K562 (cell line): ENCODE data around the gene RMND5B. TPM values are rescaled to one million over a fixed set of nuclear protein-coding genes. Genes with fewer than 3 reads are reported as not detected.

Experiments used
- ARNT ChIP-seq, 2 experiments: fragments of 450-650 bp; IDR thresholded peaks; 2 replicates each; pipeline ENCODE4 v1.6.1; 2016; ENCODE audit warnings: mild to moderate bottlenecking in 1 of 2
- DMBX1 ChIP-seq: fragments of 250-450 bp; sonication (Bioruptor Pico); IDR thresholded peaks from 2 replicates; pipeline ENCODE4 v1.8.0; 2022; ENCODE audit warnings: inconsistent platforms, mild to moderate bottlenecking, moderate library complexity, borderline replicate concordance
- GTF2F1 ChIP-seq: IDR thresholded peaks from 2 replicates; pipeline ENCODE4 v1.6.1; 2011; ENCODE audit warnings: low read depth, low read length, improper control_type of control experiment
- HSF4 ChIP-seq: fragments of 250-450 bp; sonication (Bioruptor Pico); IDR thresholded peaks from 2 replicates; pipeline ENCODE4 v2.1.2; 2022; ENCODE audit warnings: mild to moderate bottlenecking, moderate library complexity, borderline replicate concordance
- KAT7 ChIP-seq: sonication (generic); formaldehyde crosslinking; IDR thresholded peaks from 2 replicates; pipeline ENCODE4 v1.8.0; 2022; ENCODE audit warnings: missing genetic modification reagents, mild to moderate bottlenecking, borderline replicate concordance
- MGA ChIP-seq: fragments of 450-650 bp; IDR thresholded peaks from 2 replicates; pipeline ENCODE4 v1.6.1; 2016; ENCODE audit warnings: mild to moderate bottlenecking, moderate library complexity
- SP1 ChIP-seq: sonication (generic); formaldehyde crosslinking; IDR thresholded peaks from 2 replicates; pipeline ENCODE4 v1.8.1; 2022; ENCODE audit warnings: mild to moderate bottlenecking, missing genetic modification reagents
- TOE1 ChIP-seq, 2 experiments: fragments of 450-650 bp in 1 of 2; sonication (generic) in 1 of 2; formaldehyde crosslinking in 1 of 2; IDR thresholded peaks; 2 replicates each; pipeline versions ENCODE4 v1.7.1 to v1.8.0; 2016 to 2022; ENCODE audit warnings: borderline replicate concordance in 2 of 2, mild to moderate bottlenecking in 2 of 2, antibody characterized with exemption in 1 of 2, inconsistent platforms in 1 of 2, low read depth in 1 of 2, missing genetic modification reagents in 1 of 2, moderate library complexity in 1 of 2
- XRCC5 ChIP-seq: fragments of 200-400 bp; formaldehyde crosslinking; IDR thresholded peaks from 2 replicates; pipeline ENCODE4 v1.6.1; 2017; ENCODE audit warnings: low read depth, mild to moderate bottlenecking, low read length
- ZNF592 ChIP-seq: fragments of 450-650 bp; IDR thresholded peaks from 2 replicates; pipeline ENCODE4 v1.6.1; 2017; ENCODE audit warnings: antibody characterized with exemption, mild to moderate bottlenecking
- polyA plus RNA-seq, 8 experiments: library from polyadenylated mRNA; depleted of rRNA in 4 of 8; stranded (reverse) in 5 of 8; unstranded in 3 of 8; fragments of >200 nt; fragmentation: Nextera tagmentation in 2 of 8; fragmentation: Illumina TruSeq in 1 of 8; extraction: Ambion mirVana in 2 of 8; extraction: Trizol in 1 of 8; gene quantifications; 2 replicates each; pipeline versions ENCODE4 v1.2.1 to v1.2.3, GENCODE V29; 2011 to 2014; ENCODE audit warnings: inconsistent platforms in 1 of 8, missing spikeins in 1 of 8
- total RNA-seq, 7 experiments: library from RNA; depleted of rRNA in 6 of 7; stranded (reverse); fragments of >200 nt in 6 of 7; fragmentation: Illumina TruSeq in 2 of 7; extraction: Trizol in 2 of 7; gene quantifications; 2 replicates each; pipeline versions ENCODE4 v1.2.1 to v1.2.3, GENCODE V29; 2011 to 2021; ENCODE audit warnings: low replicate concordance in 1 of 7

The RMND5B gene
- total and polyA plus RNA-seq, 9 of the 15 experiments (the other 6 are each of a cell fraction or from before 2014, with no cell fraction given) = 2.6 to 57.0 (median 28.3) TPM

- TF ChIP-seq ZNF592 (peak; percentile 61; the same call in 1 of the 2 replicates), SP1 (CRISPR knock-in tag) (peak; percentile 7; the same call in 1 of the 2 replicates), GTF2F1 (no peak), HSF4 (CRISPR knock-in tag) (no peak), XRCC5 (no peak), ARNT (IDR thresholded peaks at IDR 0.05) (no peak), DMBX1 (0 out of 2 replicates have a peak, but pooled peaks have one; percentile 25), MGA (peak; percentile 62), TOE1 (IDR thresholded peaks at IDR 0.05; ENCODE audit: borderline replicate concordance) (peak; percentile 52; the same call in 1 of the 2 replicates), TOE1 (CRISPR knock-in tag; IDR thresholded peaks at IDR 0.05; ENCODE audit: borderline replicate concordance, low read depth) (no peak), KAT7 (CRISPR knock-in tag) (peak; percentile 72; the same call in 1 of the 2 replicates)
Measured at GRCh38 chr5:178130576-178131445, at the start of gene RMND5B (continued).
